NB4 (cell line): ENCODE measurements around the gene SLC7A11.

Source experiments
- POLR2A ChIP-seq: IDR thresholded peaks from 2 replicates; pipeline ENCODE4 v1.6.1; 2011; ENCODE audit warnings: mild to moderate bottlenecking; ENCODE audit not compliant: insufficient read length; ENCODE audit errors: extremely low read depth
- TF ChIP-seq, protein P1 (sequence below): IDR thresholded peaks from 2 replicates; pipeline ENCODE4 v1.6.1; 2011; ENCODE audit warnings: low read depth, low read length

DNA sequence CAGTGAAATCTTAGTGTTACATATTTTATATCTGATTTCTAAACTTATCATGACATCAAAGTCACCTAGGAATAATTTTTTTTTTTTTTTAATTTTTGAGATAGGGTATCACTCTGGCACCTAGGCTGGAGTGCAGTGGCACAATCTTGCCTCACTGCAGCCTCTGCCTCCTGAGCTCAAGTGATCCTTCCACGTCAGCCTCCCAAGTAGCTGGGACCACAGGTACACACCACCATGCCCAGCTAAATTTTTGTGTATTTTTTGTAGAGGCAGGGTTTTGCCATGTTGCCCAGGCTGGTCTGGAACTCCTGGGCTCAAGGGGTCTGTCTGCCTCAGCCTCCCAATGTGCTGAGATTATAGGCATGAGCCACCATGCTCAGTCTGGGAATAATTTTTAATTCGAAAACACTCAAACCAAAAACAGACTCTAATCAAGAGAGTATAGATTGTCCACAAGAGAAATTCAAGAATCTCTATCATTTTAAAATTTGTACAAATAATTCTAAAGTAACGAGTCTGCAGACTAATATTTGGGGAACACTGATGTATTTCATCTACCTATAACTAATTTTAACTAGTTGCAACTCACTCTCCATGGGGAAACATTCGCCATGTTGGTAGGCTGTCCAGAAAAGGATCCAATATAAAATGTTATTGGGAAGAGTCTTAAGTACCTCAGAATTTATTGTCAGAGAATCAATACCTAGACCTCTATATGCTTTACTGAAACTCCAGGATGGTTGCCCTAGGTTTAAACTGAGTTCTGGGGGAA, 3.4 kb downstream of the SLC7A11 start:
- no peak for TF ChIP-seq POLR2A
- TF ChIP-seq, protein P1, sequence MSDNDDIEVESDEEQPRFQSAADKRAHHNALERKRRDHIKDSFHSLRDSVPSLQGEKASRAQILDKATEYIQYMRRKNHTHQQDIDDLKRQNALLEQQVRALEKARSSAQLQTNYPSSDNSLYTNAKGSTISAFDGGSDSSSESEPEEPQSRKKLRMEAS, result no peak
